SH-SY5Y (cell line): Measurements from ENCODE around the gene FBXW7.

Source experiments
- GATA2 ChIP-seq: IDR thresholded peaks from 2 replicates; pipeline ENCODE4 v1.6.1; 2011; ENCODE audit warnings: mild to moderate bottlenecking, low read depth, low read length
- GATA3 ChIP-seq: IDR thresholded peaks from 2 replicates; pipeline ENCODE4 v1.6.1; 2011; ENCODE audit warnings: low read depth, mild to moderate bottlenecking, low read length, moderate library complexity

Gene FBXW7

GRCh38 chr4:152293527-152293926 is 242.4 kb downstream of the FBXW7 start:
- TF ChIP-seq GATA3 = no peak
- TF ChIP-seq GATA2 = no peak

DNA sequence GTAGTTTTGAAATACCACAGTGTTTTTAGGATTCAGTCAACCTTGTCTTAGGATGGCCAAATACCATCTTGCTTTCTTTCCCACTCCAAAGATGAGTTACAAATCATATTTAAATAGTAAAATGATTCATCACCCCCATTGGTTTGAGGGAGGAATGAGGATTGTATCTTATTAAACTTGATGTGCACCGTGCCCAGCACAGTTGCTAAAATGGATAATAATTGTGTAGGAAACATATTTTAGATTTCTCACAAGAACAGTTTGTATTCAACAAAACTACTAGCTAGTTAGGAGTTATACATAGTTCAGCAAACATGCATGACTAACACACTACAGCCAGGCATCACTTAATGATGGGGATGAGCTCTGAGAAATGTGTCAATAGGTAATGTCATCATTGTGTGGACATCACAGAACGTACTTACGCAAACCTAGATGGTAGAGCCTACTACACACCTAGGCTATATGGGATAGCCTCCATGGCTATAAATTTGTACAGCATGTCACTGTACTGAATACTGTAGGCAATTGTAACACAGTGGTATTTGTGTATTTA is 245.4 kb downstream of the FBXW7 start:
- TF ChIP-seq GATA3 = no peak
- TF ChIP-seq GATA2 = no peak

GRCh38 chr4:152289941-152290340 is 246.0 kb downstream of the FBXW7 start:
- TF ChIP-seq GATA3 = no peak
- TF ChIP-seq GATA2 = no peak

DNA sequence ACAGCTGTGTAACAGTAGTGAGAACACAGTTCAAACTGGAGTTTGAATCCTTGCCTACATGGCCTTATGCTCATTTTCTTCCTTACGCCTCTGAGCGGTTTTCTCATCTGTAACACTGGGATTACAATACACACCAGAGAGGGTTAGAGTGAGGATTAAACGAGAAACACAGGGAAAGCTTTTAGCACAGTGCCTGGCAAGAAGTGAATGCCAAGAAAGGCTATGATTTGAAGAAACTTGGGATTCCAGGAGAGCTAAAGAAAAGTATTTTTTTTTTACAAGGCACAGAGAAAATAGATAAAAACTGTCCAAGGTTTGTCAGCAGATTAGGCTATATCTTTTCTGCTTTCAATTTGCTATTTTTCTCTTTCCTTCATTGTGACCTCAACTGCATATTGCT is 246.4 kb downstream of the FBXW7 start:
- TF ChIP-seq GATA2 = no peak
- no peak for TF ChIP-seq GATA3

- TF ChIP-seq GATA2 (no peak), GATA3 (no peak)
Observed at GRCh38 chr4:152283801-152284470, 252.0 kb downstream of the FBXW7 start.

GRCh38 chr4:152281822-152282221 is 254.1 kb downstream of the FBXW7 start:
- TF ChIP-seq GATA3 (no peak), GATA2 (no peak)

GRCh38 chr4:152281211-152281610 is 254.7 kb downstream of the FBXW7 start:
- TF ChIP-seq GATA2 = no peak
- TF ChIP-seq GATA3 = no peak

- TF ChIP-seq GATA2 (no peak), GATA3 (no peak)
Observed at GRCh38 chr4:152279234-152279566, 256.7 kb downstream of the FBXW7 start.

- TF ChIP-seq GATA3 (no peak), GATA2 (no peak)
Observed at GRCh38 chr4:152278505-152279233, 257.2 kb downstream of the FBXW7 start.

DNA sequence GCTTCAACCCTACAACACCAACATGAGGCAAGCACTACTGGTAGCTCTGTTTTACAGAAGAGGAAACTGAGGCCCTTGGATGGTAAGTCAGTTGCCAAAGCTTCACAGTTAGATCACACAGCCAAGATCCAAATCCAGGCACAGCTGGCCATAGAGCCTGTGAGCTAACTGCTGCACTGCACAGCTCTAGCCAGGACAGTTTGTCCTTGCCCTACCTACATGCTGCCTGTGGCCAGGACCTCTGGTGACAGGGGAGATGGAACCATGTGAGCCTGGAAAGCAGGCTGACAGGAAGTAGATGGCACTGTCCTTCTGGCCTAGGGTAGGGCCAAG is 257.8 kb downstream of the FBXW7 start:
- TF ChIP-seq GATA3 (no peak), GATA2 (no peak)

GRCh38 chr4:152277333-152277732 is 258.6 kb downstream of the FBXW7 start:
- TF ChIP-seq GATA2 = no peak
- TF ChIP-seq GATA3 = no peak

- TF ChIP-seq GATA3 = no peak
- no peak for TF ChIP-seq GATA2
Observed at GRCh38 chr4:152273343-152273742, 262.5 kb downstream of the FBXW7 start.
